GM10248 (cell line): ENCODE measurements around the gene OXNAD1.

ENCODE experiments used
- CTCF ChIA-PET: fragments of 300-600 bp; sonication (Branson Sonifier 250); formaldehyde crosslinking; extraction: SDS; loops from one replicate; lab custom pipeline; 2021; ENCODE audit warnings: antibody characterized with exemption; lab: Yijun Ruan, JAX
- POLR2A ChIA-PET: fragments of 350-650 bp; sonication (Branson Sonifier 250); formaldehyde crosslinking; extraction: SDS; loops from one replicate; lab custom pipeline; 2020; ENCODE audit warnings: antibody characterized with exemption; lab: Yijun Ruan, JAX
- DNase-seq: peaks from one replicate; pipeline ENCODE4 v3.0.0; 2012; ENCODE audit errors: extremely low spot score
- CTCF ChIP-seq: IDR thresholded peaks from 2 replicates; pipeline ENCODE4 v1.5.1; 2012; ENCODE audit warnings: mild to moderate bottlenecking, low read depth; ENCODE audit errors: extremely low read depth, missing control alignments, control extremely low read depth

Gene OXNAD1

DNA sequence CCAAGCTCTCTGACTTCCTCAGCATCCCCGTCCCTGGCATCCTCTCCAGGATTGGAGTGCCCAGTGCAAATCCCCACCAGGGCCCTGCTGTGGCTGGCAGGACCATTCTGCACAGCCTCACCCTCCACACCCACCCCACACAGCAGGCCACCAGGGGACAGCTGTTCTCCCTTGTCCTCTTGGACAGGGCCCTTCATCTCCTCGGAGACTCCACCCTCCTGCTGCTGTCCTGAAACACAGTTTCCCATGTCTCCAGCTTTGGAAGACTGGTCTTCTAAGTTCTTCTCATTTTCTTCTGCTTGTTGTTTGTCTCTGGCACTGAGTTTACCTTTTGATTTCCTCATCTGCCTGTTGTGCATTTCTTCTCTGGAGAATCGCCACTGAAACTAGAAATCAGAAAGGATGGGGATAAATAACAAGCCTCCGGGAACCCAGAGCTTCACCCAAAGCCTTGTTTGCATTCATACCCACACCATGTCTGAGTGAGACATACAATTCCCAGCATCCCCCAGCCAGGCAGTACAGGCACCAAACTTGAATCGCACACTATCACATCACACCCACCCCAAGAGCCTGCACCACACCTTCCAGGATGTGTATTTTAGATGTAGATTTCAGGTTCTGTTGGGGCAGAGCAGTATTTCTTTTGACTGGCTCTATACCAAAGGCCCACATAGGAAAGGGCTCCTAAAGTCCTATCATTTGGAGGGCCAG lies 52.0 kb downstream of the OXNAD1 start:
- CTCF ChIA-PET = interaction anchor here (1.6 kb wide), 1 partner anchor 9 kb away, joined by 3 read pairs; no protein-coding TSS in a partner anchor
- DNase-seq = no peak
- POLR2A ChIA-PET = no interaction called here
- no peak for TF ChIP-seq CTCF

DNA sequence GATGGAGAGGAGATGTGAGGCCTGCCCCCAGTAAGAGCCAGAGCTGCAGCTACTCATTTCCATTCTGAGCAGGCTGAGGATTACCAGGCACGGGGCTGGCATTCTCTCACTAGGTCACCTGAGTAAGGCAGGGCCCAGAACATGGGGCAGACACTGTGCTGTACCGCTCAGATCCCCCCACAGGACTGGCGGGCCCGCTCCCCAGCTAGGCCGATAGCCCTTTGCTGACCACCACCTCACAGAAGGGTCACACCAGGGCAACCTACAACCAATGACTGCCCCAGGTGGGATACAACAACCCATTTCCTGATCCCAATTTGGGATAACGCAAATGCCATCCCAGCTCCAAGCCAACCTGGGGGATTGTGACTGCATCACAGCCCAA lies 52.5 kb downstream of the OXNAD1 start:
- ChIA-PET POLR2A (no interaction called here), CTCF (interaction anchor here (1.2 to 4.4 kb wide), 2 partner anchors 16 to 27 kb away, joined by 5 to 16 read pairs; no protein-coding TSS in a partner anchor)
- DNase-seq = no peak
- TF ChIP-seq CTCF = no peak

GRCh38 chr3:16318176-16318575 lies 53.2 kb downstream of the OXNAD1 start:
- ChIA-PET POLR2A (no interaction called here), CTCF (interaction anchor here (1.2 to 4.4 kb wide), 3 partner anchors 16 to 28 kb away, joined by 3 to 16 read pairs (median 5); no protein-coding TSS in a partner anchor)
- no peak for TF ChIP-seq CTCF
- DNase-seq = no peak

- peak; percentile 38 for DNase-seq
- ChIA-PET POLR2A (no interaction called here), CTCF (interaction anchor here (0.8 to 4.4 kb wide), 10 partner anchors 12 to 251 kb away, joined by 3 to 16 read pairs (median 4); no protein-coding TSS in a partner anchor)
- TF ChIP-seq CTCF = peak; percentile 29
Measured at GRCh38 chr3:16319307-16319706, 54.3 kb downstream of the OXNAD1 start.

DNA sequence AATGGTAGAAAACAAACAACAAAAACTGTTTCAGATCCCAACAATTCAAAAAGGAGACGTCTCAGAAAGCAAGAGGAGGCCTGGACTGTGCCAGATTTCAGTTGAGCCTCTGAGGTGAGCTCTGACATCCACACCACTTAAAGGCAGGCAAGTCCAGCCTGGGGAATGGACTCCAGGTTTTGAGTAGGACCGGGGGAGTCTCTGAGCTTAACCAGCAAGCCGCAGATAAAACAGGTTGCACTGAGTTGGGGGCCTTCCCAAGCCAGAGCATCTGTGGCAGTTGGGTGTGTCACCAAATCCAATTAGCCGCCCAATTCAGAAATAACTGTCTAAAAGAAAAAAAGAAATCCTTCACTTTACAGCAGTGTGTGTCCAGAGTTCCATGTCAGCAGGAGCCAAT lies 54.7 kb downstream of the OXNAD1 start:
- peak; percentile 6 for DNase-seq
- CTCF ChIA-PET = interaction anchor here (1.1 to 4.4 kb wide), 14 partner anchors 8 to 234 kb away, joined by 3 to 16 read pairs (median 5); no protein-coding TSS in a partner anchor
- no peak for TF ChIP-seq CTCF
- POLR2A ChIA-PET = no interaction called here

DNA sequence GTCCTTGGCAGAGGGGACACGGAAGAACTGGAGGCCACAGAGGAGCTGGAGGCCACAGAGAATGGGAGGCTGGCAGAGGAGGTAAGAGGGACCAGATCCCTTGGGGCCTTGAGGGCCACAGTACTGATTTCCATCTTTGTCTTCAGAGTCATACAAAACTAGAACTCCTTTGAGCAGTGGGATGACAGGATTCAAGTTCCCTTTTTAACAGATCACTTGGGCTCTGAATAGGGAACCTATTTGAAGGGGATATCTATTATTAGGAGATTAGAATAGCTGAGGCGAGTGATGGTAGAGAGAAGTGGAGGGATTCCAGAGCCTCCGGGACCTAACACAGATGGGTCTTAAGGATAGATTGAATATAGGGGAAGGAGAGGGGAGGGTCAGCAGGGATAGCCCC lies 55.7 kb downstream of the OXNAD1 start:
- DNase-seq = peak; percentile 6
- TF ChIP-seq CTCF = no peak
- CTCF ChIA-PET = interaction anchor here (1.0 to 4.4 kb wide), 12 partner anchors 9 to 229 kb away, joined by 3 to 16 read pairs (median 5); no protein-coding TSS in a partner anchor
- POLR2A ChIA-PET = no interaction called here
